KOPT-K1 (cell line): Measurements from ENCODE around the gene GRM5.
"Not testable (repeated sequence)": the region's sequence is repeated elsewhere in the genome, so short reads cannot be mapped to it uniquely, and the experiment has no call there.

Experiments used
- H3K27ac ChIP-seq: fragments of 200-600 bp; sonication (generic); 2 replicates; pipeline ENCODE4 v1.5.1; 2016; ENCODE audit warnings: antibody characterized with exemption, mild to moderate bottlenecking, low read depth, low read length; ENCODE audit not compliant: poor library complexity, severe bottlenecking
- H3K36me3 ChIP-seq: fragments of 200-600 bp; sonication (generic); 2 replicates; pipeline ENCODE4 v1.5.1; 2017; ENCODE audit warnings: antibody characterized with exemption, mild to moderate bottlenecking, low read length, moderate library complexity; ENCODE audit not compliant: insufficient read depth
- H3K9me3 ChIP-seq: fragments of 200-600 bp; sonication (generic); 2 replicates; pipeline ENCODE4 v1.5.1; 2017; ENCODE audit warnings: antibody characterized with exemption, low read length, mild to moderate bottlenecking; ENCODE audit not compliant: insufficient read depth, poor library complexity, severe bottlenecking

The GRM5 gene

DNA sequence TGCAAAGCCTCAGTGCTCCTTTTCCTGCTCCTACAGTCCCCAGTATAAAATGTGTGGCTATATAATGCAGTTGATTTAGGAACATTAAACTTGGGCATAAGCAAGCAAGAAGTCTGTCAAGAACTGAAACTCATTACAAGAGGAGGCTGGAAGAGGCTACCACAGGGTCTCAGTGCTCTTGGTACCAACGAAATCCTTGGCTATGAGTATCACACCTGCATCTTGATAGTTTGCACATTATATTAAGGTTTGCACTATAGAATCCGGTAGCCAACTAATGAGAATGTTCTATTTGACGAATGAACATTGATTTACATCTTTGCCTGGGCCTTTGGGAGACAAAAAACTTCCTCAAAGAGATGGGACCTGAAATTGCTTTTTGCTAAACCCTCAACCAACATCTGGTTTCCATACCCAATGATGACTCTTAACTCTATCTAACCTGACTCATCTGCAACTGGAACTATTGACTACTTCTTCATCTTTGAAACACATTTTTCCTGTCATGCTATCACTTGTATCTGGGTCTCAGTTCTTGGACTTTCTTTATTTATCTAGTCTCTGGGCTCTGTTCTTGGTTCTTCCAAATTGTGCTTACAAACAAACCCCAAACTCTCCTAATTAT is 521.0 kb downstream of the GRM5 start:
- Histone ChIP-seq H3K36me3 (no peaks in the 10 kb centered on the region), H3K27ac (no peak overlapping the region), H3K9me3 (no peaks in the 10 kb centered on the region)

DNA sequence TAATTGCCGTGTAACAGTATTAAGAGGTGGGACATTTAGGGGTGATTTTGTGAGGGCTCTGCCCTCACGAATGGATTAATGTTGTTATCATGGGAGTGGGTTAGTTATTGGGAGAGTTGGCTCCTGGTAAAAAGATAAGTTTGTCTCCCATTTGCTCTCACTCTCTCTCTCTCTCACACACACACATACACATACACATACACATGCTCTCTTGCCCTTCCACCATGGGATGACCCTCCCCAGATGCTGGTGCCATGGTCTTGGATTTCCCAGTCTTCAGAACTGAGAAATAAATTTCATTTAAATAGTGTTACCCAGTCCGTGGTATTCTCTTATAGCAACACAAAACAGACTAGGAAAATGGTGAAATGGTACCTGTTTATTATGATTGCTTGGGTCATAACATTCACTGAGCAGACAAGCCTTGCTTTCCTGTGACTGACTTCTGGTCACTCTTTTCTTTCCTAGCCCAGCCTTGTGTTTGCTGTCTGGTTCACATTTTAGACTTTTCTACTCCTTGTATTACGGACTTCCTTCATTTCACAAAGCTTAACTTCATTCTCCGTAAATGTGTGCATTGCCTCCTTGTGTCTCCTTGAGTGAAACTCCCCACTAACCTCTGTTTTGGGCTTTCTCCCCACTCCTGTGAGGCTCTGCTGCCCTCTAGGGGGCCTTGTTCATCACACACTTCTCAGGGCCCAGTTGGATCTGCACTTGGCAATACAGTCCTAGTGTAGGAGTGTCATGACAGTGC is 521.7 kb downstream of the GRM5 start:
- Histone ChIP-seq H3K9me3 (no peaks in the 10 kb centered on the region), H3K27ac (no peak overlapping the region), H3K36me3 (no peaks in the 10 kb centered on the region)

- no peak overlapping the region for H3K27ac ChIP-seq
- H3K36me3 ChIP-seq, result no peaks in the 10 kb centered on the region
- H3K9me3 ChIP-seq, result no peaks in the 10 kb centered on the region
These were observed 524.8 kb downstream of the GRM5 start for GRCh38 chr11:88541006-88541405.

GRCh38 chr11:88538098-88538497 is 527.7 kb downstream of the GRM5 start:
- no peak overlapping the region for H3K27ac ChIP-seq
- no peaks in the 10 kb centered on the region for H3K9me3 ChIP-seq
- no peaks in the 10 kb centered on the region for H3K36me3 ChIP-seq

- Histone ChIP-seq H3K9me3 (no peaks in the 10 kb centered on the region), H3K27ac (no peak overlapping the region), H3K36me3 (no peaks in the 10 kb centered on the region)
These were observed 528.2 kb downstream of the GRM5 start for GRCh38 chr11:88537613-88538012.

DNA sequence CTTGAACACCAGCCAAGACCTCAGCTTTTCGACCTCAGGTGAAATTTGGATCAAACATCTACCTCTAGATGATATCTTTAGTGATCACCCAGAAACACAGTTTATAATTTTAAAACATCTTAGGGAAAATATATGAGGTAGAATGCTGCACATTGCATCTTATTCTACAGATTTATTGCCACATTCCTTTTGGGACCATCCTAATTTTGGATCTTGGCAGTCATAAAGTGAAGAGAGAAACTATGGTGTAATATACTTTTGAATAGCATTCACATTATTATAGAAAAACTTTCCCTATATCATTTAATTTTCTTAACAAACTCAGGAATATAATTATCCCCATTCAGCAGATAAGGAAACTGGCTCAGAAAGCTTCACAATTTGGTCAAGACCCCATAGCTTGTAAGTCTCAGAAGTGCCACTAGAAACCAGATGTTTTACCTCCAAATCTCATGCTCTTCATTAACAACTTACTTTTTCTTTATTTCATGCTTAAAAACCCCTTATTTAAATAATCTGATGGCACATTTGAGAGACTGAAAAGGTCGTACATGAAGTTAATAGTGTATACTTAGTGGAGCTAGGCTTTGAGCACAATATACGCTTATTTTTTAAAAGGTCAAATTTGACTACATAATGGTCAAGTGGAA is 529.0 kb downstream of the GRM5 start:
- no peak overlapping the region for H3K27ac ChIP-seq

DNA sequence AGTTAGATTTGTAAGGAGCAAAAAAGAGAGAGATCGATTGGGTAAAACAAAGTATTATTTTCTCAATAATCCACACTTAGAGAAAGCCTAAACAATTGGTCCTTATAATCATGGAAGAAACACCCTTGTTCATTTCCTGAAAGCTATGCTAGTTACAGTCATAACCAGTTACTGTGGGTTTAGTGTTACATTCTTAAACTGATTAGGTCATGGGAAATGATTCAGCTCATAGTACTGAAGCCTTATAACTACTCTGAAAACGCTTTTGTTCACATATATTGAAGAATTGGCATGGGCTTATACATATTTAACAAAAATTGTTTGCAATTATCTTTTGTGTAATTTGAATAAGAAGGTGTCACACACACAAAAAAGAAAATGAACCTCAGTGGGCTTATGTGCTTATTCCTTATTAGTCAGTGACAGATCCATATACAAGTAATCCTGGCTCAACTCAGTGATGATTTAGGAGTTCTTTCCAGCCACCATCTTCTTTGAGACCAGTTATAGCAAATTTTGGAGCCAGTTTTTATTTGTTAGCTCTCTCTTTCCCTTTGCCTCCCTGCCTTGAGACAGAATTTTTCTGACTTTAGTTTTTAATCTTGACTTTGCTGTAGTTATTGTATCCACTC is 529.8 kb downstream of the GRM5 start:
- Histone ChIP-seq H3K9me3 (no peaks in the 10 kb centered on the region), H3K27ac (no peak overlapping the region), H3K36me3 (no peaks in the 10 kb centered on the region)

More for the DNA sequence above, 529.0 kb downstream of the GRM5 start:
- Histone ChIP-seq H3K36me3 (no peaks in the 10 kb centered on the region), H3K9me3 (no peaks in the 10 kb centered on the region)

DNA sequence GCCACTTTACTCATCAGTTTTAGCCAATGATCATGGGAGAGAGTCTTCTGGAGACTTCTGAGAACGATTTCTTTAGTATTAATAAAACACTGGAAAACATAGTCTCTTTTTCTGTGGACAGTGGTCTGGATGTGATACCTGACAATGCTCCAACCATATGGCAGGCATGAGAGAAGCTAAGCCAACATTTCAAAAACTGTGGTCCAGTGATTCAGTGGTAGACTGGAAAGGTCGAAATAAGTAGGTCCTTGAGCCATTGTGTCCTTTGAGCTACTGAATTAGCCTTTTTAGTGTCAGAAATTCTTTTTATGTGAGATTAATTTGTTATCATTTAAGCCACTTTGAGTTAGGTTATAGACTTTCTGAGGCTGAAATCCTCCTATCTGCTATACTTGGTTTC is 530.5 kb downstream of the GRM5 start:
- Histone ChIP-seq H3K27ac (no peak overlapping the region), H3K36me3 (no peaks in the 10 kb centered on the region), H3K9me3 (no peaks in the 10 kb centered on the region)

DNA sequence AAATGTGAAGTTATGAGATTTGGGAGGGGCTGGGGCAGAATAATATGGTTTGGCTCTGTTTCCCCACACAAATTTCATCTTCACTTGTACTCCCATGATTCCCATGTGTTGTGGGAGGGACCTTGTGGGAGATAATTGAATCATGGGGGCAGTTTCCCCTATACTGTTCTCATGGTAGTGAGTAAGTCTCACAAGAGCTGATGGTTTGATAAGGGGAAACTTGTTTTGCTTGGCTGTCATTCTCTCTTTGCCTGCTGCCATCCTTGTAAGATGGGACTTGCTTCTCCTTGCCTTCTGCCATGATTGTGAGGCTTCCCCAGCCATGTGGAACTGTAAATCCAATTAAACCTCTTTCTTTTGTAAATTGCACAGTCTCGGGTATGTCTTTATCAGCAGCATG is 531.1 kb downstream of the GRM5 start:
- H3K27ac ChIP-seq, H3K9me3 ChIP-seq, H3K36me3 ChIP-seq: not testable (repeated sequence)

DNA sequence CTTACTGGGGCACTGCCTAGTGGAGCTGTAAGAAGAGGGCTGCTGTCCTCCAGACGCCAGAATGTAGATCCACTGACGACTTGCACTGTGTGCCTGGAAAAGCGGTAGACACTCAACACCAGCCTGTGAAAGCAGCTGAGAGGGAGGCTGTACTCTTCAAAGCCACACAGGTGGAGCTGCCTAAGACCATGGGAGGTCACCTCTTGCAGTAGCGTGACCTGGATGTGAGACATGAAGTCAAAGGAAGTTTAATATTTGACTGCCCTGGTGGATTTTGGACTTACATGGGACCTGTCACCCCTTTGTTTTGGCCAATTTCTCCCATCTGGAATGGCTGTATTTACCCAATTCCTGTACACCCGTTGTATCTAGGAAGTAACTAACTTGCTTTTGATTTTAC is 531.6 kb downstream of the GRM5 start:
- no peaks in the 10 kb centered on the region for H3K9me3 ChIP-seq
- no peaks in the 10 kb centered on the region for H3K36me3 ChIP-seq
- no peak overlapping the region for H3K27ac ChIP-seq

DNA sequence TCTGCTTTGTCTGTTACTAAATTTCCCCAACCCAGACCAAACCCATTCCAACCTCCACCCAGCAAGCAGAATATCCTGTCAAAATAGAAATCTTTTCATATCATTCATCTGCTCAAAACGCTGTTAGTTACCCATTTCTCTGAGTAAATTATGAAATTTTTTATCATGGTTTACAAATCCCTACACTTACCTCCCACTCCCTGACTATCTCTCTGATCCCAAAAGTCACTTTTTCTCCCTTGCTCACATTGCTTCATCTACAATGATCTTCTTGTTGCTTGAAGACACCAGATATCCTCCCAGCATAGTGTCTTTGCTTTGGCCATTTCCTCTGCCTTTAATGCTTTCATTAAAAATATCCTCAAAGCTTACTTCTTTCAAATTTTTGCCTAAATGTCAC is 532.8 kb downstream of the GRM5 start:
- Histone ChIP-seq H3K9me3 (no peaks in the 10 kb centered on the region), H3K27ac (no peak overlapping the region), H3K36me3 (no peaks in the 10 kb centered on the region)

GRCh38 chr11:88531831-88532230 is 534.0 kb downstream of the GRM5 start:
- no peaks in the 10 kb centered on the region for H3K9me3 ChIP-seq
- H3K36me3 ChIP-seq, result no peaks in the 10 kb centered on the region
- H3K27ac ChIP-seq, result no peak overlapping the region

DNA sequence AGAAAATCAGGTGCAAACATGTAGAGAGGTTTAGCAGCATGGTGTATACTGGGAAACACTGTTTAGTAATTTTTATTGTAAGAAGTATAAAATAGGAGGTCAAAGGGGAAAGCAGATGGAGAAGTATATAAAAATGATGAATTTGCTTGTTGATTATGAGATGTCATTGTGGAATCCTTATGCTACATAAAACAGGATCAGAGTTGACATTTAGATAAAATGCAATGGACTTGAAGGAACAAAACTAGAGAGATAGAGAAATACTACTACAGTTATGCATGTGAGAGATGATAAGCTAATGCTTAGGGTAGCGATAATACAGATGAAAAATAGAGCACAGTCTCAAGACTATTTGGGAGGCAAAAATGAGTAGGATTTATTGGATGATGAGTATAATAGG is 536.4 kb downstream of the GRM5 start:
- Histone ChIP-seq H3K27ac (no peak overlapping the region), H3K9me3 (no peaks in the 10 kb centered on the region), H3K36me3 (no peaks in the 10 kb centered on the region)

DNA sequence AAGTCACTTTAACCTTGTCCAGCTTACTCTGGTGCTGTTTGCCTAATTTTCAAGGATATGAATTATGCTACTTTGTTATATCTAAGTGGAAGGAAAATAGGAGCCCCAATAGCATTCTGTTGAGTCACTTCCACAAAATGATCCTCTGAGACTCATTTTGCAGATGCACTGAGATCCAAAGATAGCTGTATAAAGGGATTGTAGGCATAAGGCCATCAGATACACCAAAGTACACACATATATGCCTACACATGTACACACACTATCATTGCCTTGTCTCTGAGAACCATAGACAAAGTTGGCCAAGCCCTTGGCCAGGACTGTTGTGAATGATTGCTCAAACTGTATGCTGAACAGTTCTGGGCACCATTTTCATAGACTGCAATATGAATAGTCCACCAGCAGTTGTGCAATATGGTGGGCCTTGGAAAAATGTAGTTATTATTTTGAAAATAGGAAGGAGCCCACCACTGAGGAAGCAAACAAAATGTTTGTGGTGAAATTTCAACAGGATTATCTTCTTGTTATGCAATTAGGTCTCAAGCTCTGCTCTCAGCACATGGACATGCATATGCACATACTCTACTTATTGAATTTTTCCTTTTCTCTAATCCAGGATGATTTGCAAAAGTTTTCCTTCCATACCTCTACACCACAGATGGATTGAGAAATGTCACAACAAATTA is 542.3 kb downstream of the GRM5 start:
- Histone ChIP-seq H3K36me3 (no peaks in the 10 kb centered on the region), H3K9me3 (no peaks in the 10 kb centered on the region), H3K27ac (no peak overlapping the region)
